HL-60 (cell line): ENCODE results near the gene RIPPLY3.

Source experiments
- DNase-seq, 2 experiments: peaks; one replicate each; pipeline ENCODE4 v3.0.0-alpha.2; 2010 to 2020; ENCODE audit warnings: low read depth in 1 of 2, low spot score in 1 of 2
- H3K27ac ChIP-seq: fragments of 250-450 bp; sonication (Bioruptor Pico); replicated peaks from 2 replicates; pipeline ENCODE4 v1.5.1; 2020; ENCODE audit warnings: mild to moderate bottlenecking, moderate library complexity
- H3K27me3 ChIP-seq: fragments of 250-450 bp; sonication (Bioruptor Pico); 2 replicates; pipeline ENCODE4 v1.5.1; 2021; ENCODE audit warnings: mild to moderate bottlenecking, moderate library complexity; ENCODE audit not compliant: insufficient read depth, poor library complexity, severe bottlenecking
- H3K4me3 ChIP-seq: replicated peaks from 2 replicates; pipeline ENCODE4 v1.5.1; 2011; ENCODE audit warnings: mild to moderate bottlenecking, control low read depth, low read length; ENCODE audit not compliant: insufficient read depth
- GABPA ChIP-seq: IDR thresholded peaks from 2 replicates; pipeline ENCODE4 v1.6.1; 2012; ENCODE audit warnings: low read depth
- POLR2AphosphoS5 ChIP-seq: IDR thresholded peaks from 2 replicates; pipeline ENCODE4 v1.6.1; 2012; ENCODE audit warnings: low read depth
- SPI1 ChIP-seq: IDR thresholded peaks from 2 replicates; pipeline ENCODE4 v1.6.1; 2012; ENCODE audit warnings: low read depth, mild to moderate bottlenecking, borderline replicate concordance
- TF ChIP-seq, protein P1 (sequence below): IDR thresholded peaks from one replicate; pipeline ENCODE4 v1.5.1; 2011; ENCODE audit warnings: low read length, control low read depth, inconsistent platforms; ENCODE audit not compliant: insufficient read depth
- TF ChIP-seq, protein P2 (sequence below): IDR thresholded peaks from 2 replicates; pipeline ENCODE4 v1.6.1; 2012; ENCODE audit warnings: low read depth; ENCODE audit not compliant: insufficient replicate concordance

RIPPLY3 gene

DNA sequence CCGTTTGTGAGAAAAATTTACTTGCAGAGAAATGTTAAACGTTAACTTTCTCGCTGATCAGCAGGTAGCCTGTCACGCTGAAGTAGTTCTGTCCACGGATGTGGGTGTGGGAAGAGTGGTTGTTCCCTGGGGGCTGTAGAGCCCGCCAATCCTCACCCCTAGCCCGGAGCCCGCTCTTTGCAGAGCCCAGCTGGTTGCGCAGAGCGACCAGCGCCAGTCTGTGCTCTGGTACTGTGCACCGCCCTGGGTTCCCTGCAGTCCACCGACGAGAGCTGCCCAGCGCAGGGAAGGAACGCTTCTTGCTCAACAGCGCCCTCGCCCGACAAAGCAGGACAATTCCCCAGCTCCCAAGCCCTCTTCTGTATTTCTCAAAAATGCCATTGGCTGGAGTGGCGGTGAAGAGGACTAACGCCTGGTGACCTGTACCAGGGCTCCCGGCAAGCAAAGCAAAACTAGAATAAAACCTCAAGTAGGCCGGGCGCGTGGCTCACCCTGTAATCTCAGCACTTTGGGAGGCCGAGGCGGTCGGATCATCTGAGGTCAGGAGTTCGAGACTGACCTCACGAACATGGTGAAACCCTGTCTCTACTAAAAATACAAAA is 3.3 kb downstream of the RIPPLY3 start:
- peaks cover 11% of the 10 kb centered on the region for H3K27me3 ChIP-seq
- no peak overlapping the region for H3K4me3 ChIP-seq
- peak; percentile 64 to 84 for DNase-seq
- H3K27ac ChIP-seq, result no peak overlapping the region
- TF ChIP-seq SPI1, result no peak; the same call in 1 of the 2 replicates
- TF ChIP-seq, protein P1, sequence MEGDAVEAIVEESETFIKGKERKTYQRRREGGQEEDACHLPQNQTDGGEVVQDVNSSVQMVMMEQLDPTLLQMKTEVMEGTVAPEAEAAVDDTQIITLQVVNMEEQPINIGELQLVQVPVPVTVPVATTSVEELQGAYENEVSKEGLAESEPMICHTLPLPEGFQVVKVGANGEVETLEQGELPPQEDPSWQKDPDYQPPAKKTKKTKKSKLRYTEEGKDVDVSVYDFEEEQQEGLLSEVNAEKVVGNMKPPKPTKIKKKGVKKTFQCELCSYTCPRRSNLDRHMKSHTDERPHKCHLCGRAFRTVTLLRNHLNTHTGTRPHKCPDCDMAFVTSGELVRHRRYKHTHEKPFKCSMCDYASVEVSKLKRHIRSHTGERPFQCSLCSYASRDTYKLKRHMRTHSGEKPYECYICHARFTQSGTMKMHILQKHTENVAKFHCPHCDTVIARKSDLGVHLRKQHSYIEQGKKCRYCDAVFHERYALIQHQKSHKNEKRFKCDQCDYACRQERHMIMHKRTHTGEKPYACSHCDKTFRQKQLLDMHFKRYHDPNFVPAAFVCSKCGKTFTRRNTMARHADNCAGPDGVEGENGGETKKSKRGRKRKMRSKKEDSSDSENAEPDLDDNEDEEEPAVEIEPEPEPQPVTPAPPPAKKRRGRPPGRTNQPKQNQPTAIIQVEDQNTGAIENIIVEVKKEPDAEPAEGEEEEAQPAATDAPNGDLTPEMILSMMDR, result peak; percentile 66
- TF ChIP-seq, protein P2, sequence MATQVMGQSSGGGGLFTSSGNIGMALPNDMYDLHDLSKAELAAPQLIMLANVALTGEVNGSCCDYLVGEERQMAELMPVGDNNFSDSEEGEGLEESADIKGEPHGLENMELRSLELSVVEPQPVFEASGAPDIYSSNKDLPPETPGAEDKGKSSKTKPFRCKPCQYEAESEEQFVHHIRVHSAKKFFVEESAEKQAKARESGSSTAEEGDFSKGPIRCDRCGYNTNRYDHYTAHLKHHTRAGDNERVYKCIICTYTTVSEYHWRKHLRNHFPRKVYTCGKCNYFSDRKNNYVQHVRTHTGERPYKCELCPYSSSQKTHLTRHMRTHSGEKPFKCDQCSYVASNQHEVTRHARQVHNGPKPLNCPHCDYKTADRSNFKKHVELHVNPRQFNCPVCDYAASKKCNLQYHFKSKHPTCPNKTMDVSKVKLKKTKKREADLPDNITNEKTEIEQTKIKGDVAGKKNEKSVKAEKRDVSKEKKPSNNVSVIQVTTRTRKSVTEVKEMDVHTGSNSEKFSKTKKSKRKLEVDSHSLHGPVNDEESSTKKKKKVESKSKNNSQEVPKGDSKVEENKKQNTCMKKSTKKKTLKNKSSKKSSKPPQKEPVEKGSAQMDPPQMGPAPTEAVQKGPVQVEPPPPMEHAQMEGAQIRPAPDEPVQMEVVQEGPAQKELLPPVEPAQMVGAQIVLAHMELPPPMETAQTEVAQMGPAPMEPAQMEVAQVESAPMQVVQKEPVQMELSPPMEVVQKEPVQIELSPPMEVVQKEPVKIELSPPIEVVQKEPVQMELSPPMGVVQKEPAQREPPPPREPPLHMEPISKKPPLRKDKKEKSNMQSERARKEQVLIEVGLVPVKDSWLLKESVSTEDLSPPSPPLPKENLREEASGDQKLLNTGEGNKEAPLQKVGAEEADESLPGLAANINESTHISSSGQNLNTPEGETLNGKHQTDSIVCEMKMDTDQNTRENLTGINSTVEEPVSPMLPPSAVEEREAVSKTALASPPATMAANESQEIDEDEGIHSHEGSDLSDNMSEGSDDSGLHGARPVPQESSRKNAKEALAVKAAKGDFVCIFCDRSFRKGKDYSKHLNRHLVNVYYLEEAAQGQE, result no peak
- no peak for TF ChIP-seq GABPA
- no peak for TF ChIP-seq POLR2AphosphoS5

DNA sequence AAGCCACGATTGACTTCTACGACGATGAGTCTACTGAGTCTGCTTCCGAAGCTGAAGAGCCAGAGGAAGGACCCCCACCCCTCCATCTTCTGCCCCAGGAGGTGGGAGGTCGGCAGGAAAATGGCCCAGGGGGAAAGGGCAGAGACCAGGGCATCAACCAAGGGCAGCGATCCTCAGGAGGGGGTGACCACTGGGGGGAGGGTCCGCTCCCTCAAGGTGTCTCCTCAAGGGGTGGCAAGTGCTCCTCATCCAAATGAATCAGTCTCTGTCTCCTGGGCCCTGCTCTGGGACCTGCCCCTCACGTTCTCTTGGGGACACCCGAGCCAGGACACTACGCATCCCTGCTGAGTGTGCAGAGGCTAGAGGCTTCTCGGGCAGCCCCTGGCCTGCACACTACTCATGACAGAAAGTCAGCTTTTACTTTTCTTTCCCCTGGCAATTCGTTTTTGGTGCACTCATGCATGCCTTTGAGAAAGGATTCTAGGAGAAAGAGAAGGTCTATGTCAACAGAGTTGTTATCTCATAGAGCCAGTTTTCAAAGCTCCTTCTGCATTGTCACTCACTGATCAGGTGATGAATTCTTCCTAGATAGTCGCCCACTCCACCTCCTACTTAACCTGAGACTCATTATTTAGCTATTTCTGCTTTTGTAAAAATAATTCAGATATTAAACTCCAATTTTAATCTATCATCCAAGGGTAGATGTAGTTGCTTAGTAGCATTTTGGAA is 11.6 kb downstream of the RIPPLY3 start:
- Histone ChIP-seq H3K27me3 (no peaks in the 10 kb centered on the region), H3K4me3 (no peak overlapping the region), H3K27ac (no peak overlapping the region)
- TF ChIP-seq, protein P2, result no peak
- TF ChIP-seq POLR2AphosphoS5 (no peak), GABPA (no peak), SPI1 (no peak)
- TF ChIP-seq, protein P1, result no peak
- DNase-seq, result no peak

DNA sequence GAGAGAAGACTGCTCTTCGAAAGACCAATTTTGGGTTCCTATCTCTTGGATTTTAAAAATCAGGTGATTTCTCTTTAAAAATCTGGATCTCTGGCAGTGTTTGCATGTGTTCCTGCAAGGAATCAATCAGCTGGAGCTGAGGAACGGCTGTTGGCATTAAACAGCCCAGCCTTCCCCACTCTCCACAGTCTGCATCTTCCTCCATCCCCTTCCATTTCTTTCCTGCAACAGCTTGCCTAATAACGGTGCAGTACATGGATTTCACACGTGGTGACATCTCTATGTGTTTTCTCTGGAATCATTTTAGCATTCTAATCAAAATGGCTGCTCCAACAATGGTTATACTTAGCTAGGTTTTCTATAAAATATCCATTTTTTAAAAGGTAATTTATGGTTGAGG is 20.0 kb downstream of the RIPPLY3 start:
- TF ChIP-seq, protein P1, result no peak
- TF ChIP-seq GABPA, result no peak
- no peak for TF ChIP-seq POLR2AphosphoS5
- TF ChIP-seq, protein P2, result no peak
- no peak for TF ChIP-seq SPI1
- DNase-seq, result no peak
- Histone ChIP-seq H3K27me3 (no peaks in the 10 kb centered on the region), H3K27ac (no peak overlapping the region), H3K4me3 (no peak overlapping the region)
